Neural cell (in vitro differentiated cells): ENCODE results near the gene F5. TPM values are rescaled to one million over a fixed set of nuclear protein-coding genes. Genes with fewer than 3 reads are reported as not detected.

Experiments
- H2AFZ ChIP-seq: fragments of 200-600, 300-800 bp; sonication (generic), shearing (Covaris generic); 2 replicates; pipeline ENCODE4 v1.6.0; 2014; ENCODE audit warnings: low read depth, mild to moderate bottlenecking, antibody characterized with exemption, low read length, moderate library complexity
- H3F3A ChIP-seq: fragments of 200-600 bp; shearing (Covaris generic); 2 replicates; pipeline ENCODE4 v1.6.1; 2016; ENCODE audit warnings: mild to moderate bottlenecking, moderate library complexity, mixed read lengths, antibody characterized with exemption, low read length; ENCODE audit not compliant: insufficient read depth, poor library complexity, severe bottlenecking
- H3K27ac ChIP-seq: fragments of 200-600, 300-800 bp; sonication (generic), shearing (Covaris generic); 2 replicates; pipeline ENCODE4 v1.5.1; 2014; ENCODE audit warnings: mild to moderate bottlenecking, low read length, moderate library complexity
- H3K27me3 ChIP-seq: fragments of 300-800, 200-600 bp; sonication (generic), shearing (Covaris generic); 2 replicates; pipeline ENCODE4 v1.6.0; 2014; ENCODE audit warnings: mild to moderate bottlenecking, low read depth, low read length, moderate library complexity; ENCODE audit not compliant: insufficient read depth
- H3K36me3 ChIP-seq: fragments of 300-800, 200-600 bp; sonication (generic), shearing (Covaris generic); 2 replicates; pipeline ENCODE4 v1.5.1; 2014; ENCODE audit warnings: mild to moderate bottlenecking, antibody characterized with exemption, low read length, moderate library complexity; ENCODE audit not compliant: insufficient read depth
- H3K4me2 ChIP-seq: fragments of 300-800, 200-600 bp; sonication (generic), shearing (Covaris generic); 2 replicates; pipeline ENCODE4 v1.6.0; 2014; ENCODE audit warnings: mild to moderate bottlenecking, low read length
- H3K4me3 ChIP-seq: fragments of 300-800, 200-600 bp; sonication (generic), shearing (Covaris generic); 2 replicates; pipeline ENCODE4 v1.5.1; 2014; ENCODE audit warnings: mild to moderate bottlenecking, low read length, moderate library complexity
- H3K79me2 ChIP-seq: fragments of 200-600 bp; shearing (Covaris generic); replicated peaks from 2 replicates; pipeline ENCODE4 v1.6.0; 2014; ENCODE audit warnings: mild to moderate bottlenecking, low read length, moderate library complexity; ENCODE audit not compliant: insufficient read depth
- H3K9ac ChIP-seq: fragments of 300-800, 200-600 bp; sonication (generic), shearing (Covaris generic); 2 replicates; pipeline ENCODE4 v1.6.1; 2016; ENCODE audit warnings: mild to moderate bottlenecking, low read length, mixed read lengths
- H3K9me2 ChIP-seq: fragments of 200-600 bp; shearing (Covaris generic); 2 replicates; pipeline ENCODE4 v1.6.1; 2016; ENCODE audit warnings: mild to moderate bottlenecking, low read length, mixed read lengths; ENCODE audit not compliant: insufficient read depth
- H3K9me3 ChIP-seq: fragments of 200-600, 300-800 bp; sonication (generic), shearing (Covaris generic); 2 replicates; pipeline ENCODE4 v1.6.1; 2016; ENCODE audit warnings: mild to moderate bottlenecking, mixed run types, low read length, moderate library complexity, mixed read lengths
- H4K20me1 ChIP-seq: fragments of 200-600 bp; shearing (Covaris generic); 2 replicates; pipeline ENCODE4 v1.6.1; 2016; ENCODE audit warnings: mild to moderate bottlenecking, mixed run types; ENCODE audit not compliant: insufficient read depth
- CTCF ChIP-seq: fragments of 450-650 bp; IDR thresholded peaks from 2 replicates; pipeline ENCODE4 v1.5.1; 2014; ENCODE audit warnings: antibody characterized with exemption, mild to moderate bottlenecking, moderate library complexity; ENCODE audit not compliant: poor library complexity, severe bottlenecking
- EP300 ChIP-seq: fragments of 450-650 bp; conservative IDR thresholded peaks from 2 replicates; pipeline ENCODE4 v1.6.1; 2014; ENCODE audit warnings: antibody characterized with exemption, mild to moderate bottlenecking, moderate library complexity; ENCODE audit not compliant: poor library complexity, severe bottlenecking
- EZH2 ChIP-seq: fragments of 200-600, 300-800 bp; shearing (Covaris generic), sonication (generic); IDR thresholded peaks from 2 replicates; pipeline ENCODE4 v1.6.1; 2014; ENCODE audit warnings: antibody characterized with exemption, low read length, borderline replicate concordance, mild to moderate bottlenecking; ENCODE audit not compliant: insufficient read depth, poor library complexity, severe bottlenecking
- MXI1 ChIP-seq: fragments of 450-650 bp; conservative IDR thresholded peaks from 2 replicates; pipeline ENCODE4 v1.6.1; 2014; ENCODE audit warnings: antibody characterized with exemption, mild to moderate bottlenecking; ENCODE audit not compliant: poor library complexity, severe bottlenecking
- POLR2AphosphoS5 ChIP-seq: IDR thresholded peaks from 2 replicates; pipeline ENCODE4 v1.6.1; 2012
- RAD21 ChIP-seq: fragments of 450-650 bp; conservative IDR thresholded peaks from 2 replicates; pipeline ENCODE4 v1.6.1; 2014; ENCODE audit warnings: antibody characterized with exemption, mild to moderate bottlenecking, moderate library complexity
- REST ChIP-seq: IDR thresholded peaks from 2 replicates; pipeline ENCODE4 v1.6.1; 2012; ENCODE audit warnings: borderline replicate concordance
- SMC3 ChIP-seq: fragments of 450-650 bp; conservative IDR thresholded peaks from 2 replicates; pipeline ENCODE4 v1.6.1; 2014; ENCODE audit warnings: antibody characterized with exemption, mild to moderate bottlenecking, moderate library complexity; ENCODE audit not compliant: poor library complexity
- TAF1 ChIP-seq: IDR thresholded peaks from 2 replicates; pipeline ENCODE4 v1.6.1; 2012; ENCODE audit warnings: low read depth
- polyA plus RNA-seq: library from polyadenylated mRNA; depleted of rRNA; stranded (reverse); fragments of >200 nt; gene quantifications from 2 replicates; pipeline ENCODE4 v1.2.3, GENCODE V29; 2014

Gene F5
- polyA plus RNA-seq, 1 donor from 2014 or later: not detected

GRCh38 chr1:169487133-169487532 lies 99.1 kb downstream of the F5 start:
- H3K27ac ChIP-seq: no peak overlapping the region
- TF ChIP-seq EP300 (no peak), REST (no peak), MXI1 (no peak), CTCF (no peak)
- H3K79me2 ChIP-seq: peaks cover 23% of the 10 kb centered on the region
- no peak overlapping the region for H2AFZ ChIP-seq
- no peaks in the 10 kb centered on the region for H3K9me2 ChIP-seq
- H3K36me3 ChIP-seq: no peaks in the 10 kb centered on the region
- H3K9me3 ChIP-seq: no peaks in the 10 kb centered on the region
- H3K4me3 ChIP-seq: peak overlapping the region; percentile 92
- peaks cover 2% of the 10 kb centered on the region for H3F3A ChIP-seq
- H3K4me2 ChIP-seq: peak overlapping the region; percentile 79
- H3K27me3 ChIP-seq: no peaks in the 10 kb centered on the region
- no peaks in the 10 kb centered on the region for H4K20me1 ChIP-seq
- H3K9ac ChIP-seq: peak overlapping the region; percentile 88

- peak overlapping the region; percentile 92 for H3K4me3 ChIP-seq
- H3K36me3 ChIP-seq: no peaks in the 10 kb centered on the region
- H3F3A ChIP-seq: peaks cover 2% of the 10 kb centered on the region
- TF ChIP-seq MXI1: no peak
- TF ChIP-seq EP300: no peak
- no peak for TF ChIP-seq SMC3
- no peak for TF ChIP-seq RAD21
- no peak for TF ChIP-seq REST
- TF ChIP-seq CTCF: no peak
- no peak for TF ChIP-seq TAF1
- no peak for TF ChIP-seq POLR2AphosphoS5
- TF ChIP-seq EZH2: no peak
- H3K27me3 ChIP-seq: no peaks in the 10 kb centered on the region
- no peaks in the 10 kb centered on the region for H4K20me1 ChIP-seq
- H3K79me2 ChIP-seq: peaks cover 23% of the 10 kb centered on the region
- peak overlapping the region; percentile 79 for H3K4me2 ChIP-seq
- H3K27ac ChIP-seq: peak overlapping the region; percentile 71
- no peaks in the 10 kb centered on the region for H3K9me2 ChIP-seq
- peak overlapping the region; percentile 73 for H2AFZ ChIP-seq
- no peaks in the 10 kb centered on the region for H3K9me3 ChIP-seq
- H3K9ac ChIP-seq: peak overlapping the region; percentile 88
Observed at GRCh38 chr1:169486281-169487051, 99.8 kb downstream of the F5 start.
